Stimulated activated memory B cell treated with anti-CD40 and anti-IgM and Interleukin-4, amounts not matched to agents 10 μg/mL and 1 μg/mL and 100 μg/mL, for 72 hours (primary cell): ENCODE data around the gene ETV6.

Experiments used
- ATAC-seq: fragments of 150-1000 bp; cut with Tn5 transposase; 2 replicates; pipeline ENCODE4 v1.10.0; 2021
- H3K27ac Mint-ChIP-seq: one replicate; pipeline ENCODE4 v1.8.0; 2022; ENCODE audit warnings: mild to moderate bottlenecking, mixed read lengths
- H3K27me3 Mint-ChIP-seq: one replicate; pipeline ENCODE4 v1.8.0; 2022; ENCODE audit warnings: mixed read lengths
- H3K36me3 Mint-ChIP-seq: one replicate; pipeline ENCODE4 v1.8.0; 2022; ENCODE audit warnings: mixed read lengths
- H3K4me1 Mint-ChIP-seq: one replicate; pipeline ENCODE4 v1.8.0; 2022; ENCODE audit warnings: mixed read lengths
- H3K4me3 Mint-ChIP-seq: one replicate; pipeline ENCODE4 v1.8.0; 2022; ENCODE audit warnings: mild to moderate bottlenecking, moderate library complexity, mixed read lengths
- H3K9me3 Mint-ChIP-seq: one replicate; pipeline ENCODE4 v1.8.0; 2022; ENCODE audit warnings: mixed read lengths

The ETV6 gene

DNA sequence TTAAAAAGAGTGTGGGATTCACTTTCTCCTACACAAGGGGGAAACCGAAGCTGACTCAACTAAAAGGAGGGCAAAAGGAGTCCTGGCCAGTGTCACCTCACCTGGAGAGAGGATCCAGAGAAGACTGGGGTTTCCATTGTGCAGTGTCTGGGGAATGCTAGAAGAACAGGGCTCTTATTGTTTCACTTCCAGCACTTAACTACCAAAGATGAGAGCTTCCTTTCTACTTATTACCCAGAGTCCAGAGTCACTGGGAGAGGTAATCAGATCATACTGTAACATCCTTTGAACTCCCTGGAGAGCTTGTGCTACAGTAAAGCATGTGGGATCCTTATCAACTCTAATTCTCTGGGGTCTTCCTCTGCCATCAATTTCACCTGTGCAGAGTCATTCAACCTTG lies 272.9 kb downstream of the ETV6 start:
- Mint-ChIP-seq H3K4me3 (no peak overlapping the region), H3K4me1 (no peaks in the 10 kb centered on the region), H3K27me3 (no peaks in the 10 kb centered on the region), H3K27ac (no peak overlapping the region), H3K9me3 (no peaks in the 10 kb centered on the region), H3K36me3 (no peaks in the 10 kb centered on the region)
- no peak for ATAC-seq

- Mint-ChIP-seq H3K4me1 (peaks cover under 1% of the 10 kb centered on the region), H3K4me3 (no peak overlapping the region), H3K27ac (no peak overlapping the region), H3K9me3 (no peaks in the 10 kb centered on the region), H3K27me3 (no peaks in the 10 kb centered on the region), H3K36me3 (no peaks in the 10 kb centered on the region)
- no peak for ATAC-seq
Observed at GRCh38 chr12:11923067-11923466, 273.6 kb downstream of the ETV6 start.

DNA sequence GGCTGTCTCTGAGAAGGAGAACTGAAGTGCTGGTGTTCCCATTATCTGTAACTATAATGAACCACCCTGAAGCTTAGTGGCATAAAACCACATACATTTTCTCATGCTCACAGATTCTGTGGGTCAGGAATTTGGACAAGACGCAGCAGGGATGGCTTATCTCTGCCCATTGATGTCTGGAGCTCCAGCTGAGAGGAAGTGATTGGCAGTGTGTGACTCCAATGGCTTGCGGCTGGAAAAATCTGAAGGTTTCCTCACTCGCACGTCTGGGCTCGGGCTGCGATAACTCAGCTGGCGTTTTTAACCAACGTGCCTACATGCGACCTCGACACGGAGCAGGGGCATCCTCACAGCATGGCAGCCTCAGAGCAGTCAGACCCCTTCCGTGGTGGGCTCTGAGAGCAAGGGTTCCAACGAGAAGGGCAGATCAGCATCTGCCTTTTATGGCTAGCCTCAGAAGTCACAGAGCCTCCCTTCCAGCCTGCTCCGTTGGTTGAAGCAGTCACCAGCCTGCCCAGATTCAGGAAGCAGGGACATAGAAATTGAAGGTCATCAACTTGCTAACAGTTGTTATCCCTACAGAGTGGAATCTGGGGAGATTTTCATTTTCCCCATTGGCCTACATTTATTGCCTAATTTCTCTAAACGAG lies 277.9 kb downstream of the ETV6 start:
- Mint-ChIP-seq H3K4me3 (no peak overlapping the region), H3K27ac (no peak overlapping the region), H3K4me1 (peaks cover 10% of the 10 kb centered on the region), H3K9me3 (no peaks in the 10 kb centered on the region), H3K36me3 (no peaks in the 10 kb centered on the region), H3K27me3 (no peaks in the 10 kb centered on the region)
- ATAC-seq = no peak

GRCh38 chr12:11929714-11930113 lies 280.2 kb downstream of the ETV6 start:
- ATAC-seq = no peak
- Mint-ChIP-seq H3K4me3 (no peak overlapping the region), H3K4me1 (peaks cover 10% of the 10 kb centered on the region), H3K9me3 (no peaks in the 10 kb centered on the region), H3K27me3 (no peaks in the 10 kb centered on the region), H3K36me3 (no peaks in the 10 kb centered on the region), H3K27ac (no peak overlapping the region)

- Mint-ChIP-seq H3K9me3 (peaks cover 3% of the 10 kb centered on the region), H3K4me1 (peaks cover 3% of the 10 kb centered on the region), H3K36me3 (no peaks in the 10 kb centered on the region), H3K27me3 (no peaks in the 10 kb centered on the region), H3K27ac (no peak overlapping the region), H3K4me3 (no peak overlapping the region)
- ATAC-seq = no peak
Observed at GRCh38 chr12:11939223-11939622, 289.7 kb downstream of the ETV6 start.

- Mint-ChIP-seq H3K36me3 (no peaks in the 10 kb centered on the region), H3K27ac (no peak overlapping the region)
- no peak for ATAC-seq
Observed at GRCh38 chr12:11941606-11942337, 292.3 kb downstream of the ETV6 start.

DNA sequence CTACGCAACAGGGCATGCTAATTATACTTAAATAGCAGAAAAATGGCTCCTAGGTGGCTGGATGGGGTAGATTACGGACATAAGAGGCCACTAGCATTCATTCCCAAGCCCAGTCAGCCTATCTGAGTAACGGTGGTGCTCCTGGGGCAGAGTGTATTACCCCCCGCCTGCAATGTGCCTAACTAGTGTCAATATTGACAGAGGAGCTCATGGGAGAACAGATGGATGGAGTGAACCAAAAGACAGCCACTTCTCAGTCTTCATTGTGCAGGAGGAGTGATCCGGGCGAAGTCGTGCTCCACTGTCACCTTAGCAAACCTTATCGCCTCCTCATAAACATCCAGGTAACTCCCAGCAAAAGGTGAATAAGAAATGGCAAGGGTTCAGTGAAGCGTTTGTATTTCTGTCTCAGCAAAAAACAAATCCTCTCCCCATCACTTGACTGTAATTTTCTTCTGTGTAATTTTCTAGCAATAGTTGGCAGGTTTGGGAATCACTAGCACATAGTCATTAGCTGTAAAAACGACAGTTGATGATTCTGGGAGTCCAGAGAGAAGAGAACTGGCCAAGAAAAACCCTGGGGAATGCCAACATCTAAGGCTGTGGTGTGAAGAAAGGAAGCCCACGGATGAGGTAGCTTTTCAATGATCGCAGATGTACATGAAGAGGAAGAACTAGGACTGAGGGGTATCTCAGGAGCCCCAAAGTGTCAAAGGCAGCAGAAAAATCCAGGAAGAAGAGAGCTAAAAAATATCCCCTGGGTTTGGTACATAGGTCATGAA lies 294.6 kb downstream of the ETV6 start:
- Mint-ChIP-seq H3K27me3 (peaks cover 34% of the 10 kb centered on the region), H3K27ac (no peak overlapping the region), H3K9me3 (no peaks in the 10 kb centered on the region), H3K4me3 (no peak overlapping the region), H3K36me3 (no peaks in the 10 kb centered on the region), H3K4me1 (peaks cover 9% of the 10 kb centered on the region)
- no peak for ATAC-seq

More at GRCh38 chr12:11941606-11942337, 292.3 kb downstream of the ETV6 start:
- Mint-ChIP-seq H3K9me3 (no peaks in the 10 kb centered on the region), H3K4me3 (no peak overlapping the region), H3K4me1 (peaks cover 9% of the 10 kb centered on the region), H3K27me3 (peaks cover 13% of the 10 kb centered on the region)
